Measurements from ENCODE around the gene BCKDHA. TPM values are rescaled to one million over a fixed set of nuclear protein-coding genes. Genes with fewer than 3 reads are reported as not detected.

BCKDHA gene
- total RNA-seq, 1 donor from 2014 or later, result 16.3 TPM

DNA sequence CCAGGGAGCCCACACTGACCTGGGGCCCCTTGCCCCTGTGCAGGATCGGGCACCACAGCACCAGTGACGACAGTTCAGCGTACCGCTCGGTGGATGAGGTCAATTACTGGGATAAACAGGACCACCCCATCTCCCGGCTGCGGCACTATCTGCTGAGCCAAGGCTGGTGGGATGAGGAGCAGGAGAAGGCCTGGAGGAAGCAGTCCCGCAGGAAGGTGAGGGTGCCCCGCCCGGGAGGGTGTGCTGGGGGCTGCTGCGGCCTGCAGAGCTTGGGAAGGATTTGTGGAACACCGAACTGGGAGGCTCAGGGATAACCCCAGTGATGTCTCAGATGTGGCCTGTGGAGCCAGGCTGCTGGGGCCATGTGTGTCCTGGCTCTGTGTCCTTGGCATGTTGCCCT lies 25.3 kb downstream of the BCKDHA start:
- Mint-ChIP-seq H3K36me3 (ENCODE audit: insufficient read depth) (peaks cover 11% of the 10 kb centered on the region), H3K9me3 (ENCODE audit: low read depth) (no peaks in the 10 kb centered on the region), H3K27me3 (no peaks in the 10 kb centered on the region), H3K27ac (no peak overlapping the region), H3K4me1 (ENCODE audit: low read depth) (peaks cover 8% of the 10 kb centered on the region), H3K4me3 (ENCODE audit: low read depth) (no peak overlapping the region)
- TF ChIP-seq, protein P1, sequence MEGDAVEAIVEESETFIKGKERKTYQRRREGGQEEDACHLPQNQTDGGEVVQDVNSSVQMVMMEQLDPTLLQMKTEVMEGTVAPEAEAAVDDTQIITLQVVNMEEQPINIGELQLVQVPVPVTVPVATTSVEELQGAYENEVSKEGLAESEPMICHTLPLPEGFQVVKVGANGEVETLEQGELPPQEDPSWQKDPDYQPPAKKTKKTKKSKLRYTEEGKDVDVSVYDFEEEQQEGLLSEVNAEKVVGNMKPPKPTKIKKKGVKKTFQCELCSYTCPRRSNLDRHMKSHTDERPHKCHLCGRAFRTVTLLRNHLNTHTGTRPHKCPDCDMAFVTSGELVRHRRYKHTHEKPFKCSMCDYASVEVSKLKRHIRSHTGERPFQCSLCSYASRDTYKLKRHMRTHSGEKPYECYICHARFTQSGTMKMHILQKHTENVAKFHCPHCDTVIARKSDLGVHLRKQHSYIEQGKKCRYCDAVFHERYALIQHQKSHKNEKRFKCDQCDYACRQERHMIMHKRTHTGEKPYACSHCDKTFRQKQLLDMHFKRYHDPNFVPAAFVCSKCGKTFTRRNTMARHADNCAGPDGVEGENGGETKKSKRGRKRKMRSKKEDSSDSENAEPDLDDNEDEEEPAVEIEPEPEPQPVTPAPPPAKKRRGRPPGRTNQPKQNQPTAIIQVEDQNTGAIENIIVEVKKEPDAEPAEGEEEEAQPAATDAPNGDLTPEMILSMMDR (IDR thresholded peaks at IDR 0.05; ENCODE audit: unreplicated experiment), result no peak
- DNase-seq (ENCODE audit: low spot score, unreplicated experiment), result no peak

DNA sequence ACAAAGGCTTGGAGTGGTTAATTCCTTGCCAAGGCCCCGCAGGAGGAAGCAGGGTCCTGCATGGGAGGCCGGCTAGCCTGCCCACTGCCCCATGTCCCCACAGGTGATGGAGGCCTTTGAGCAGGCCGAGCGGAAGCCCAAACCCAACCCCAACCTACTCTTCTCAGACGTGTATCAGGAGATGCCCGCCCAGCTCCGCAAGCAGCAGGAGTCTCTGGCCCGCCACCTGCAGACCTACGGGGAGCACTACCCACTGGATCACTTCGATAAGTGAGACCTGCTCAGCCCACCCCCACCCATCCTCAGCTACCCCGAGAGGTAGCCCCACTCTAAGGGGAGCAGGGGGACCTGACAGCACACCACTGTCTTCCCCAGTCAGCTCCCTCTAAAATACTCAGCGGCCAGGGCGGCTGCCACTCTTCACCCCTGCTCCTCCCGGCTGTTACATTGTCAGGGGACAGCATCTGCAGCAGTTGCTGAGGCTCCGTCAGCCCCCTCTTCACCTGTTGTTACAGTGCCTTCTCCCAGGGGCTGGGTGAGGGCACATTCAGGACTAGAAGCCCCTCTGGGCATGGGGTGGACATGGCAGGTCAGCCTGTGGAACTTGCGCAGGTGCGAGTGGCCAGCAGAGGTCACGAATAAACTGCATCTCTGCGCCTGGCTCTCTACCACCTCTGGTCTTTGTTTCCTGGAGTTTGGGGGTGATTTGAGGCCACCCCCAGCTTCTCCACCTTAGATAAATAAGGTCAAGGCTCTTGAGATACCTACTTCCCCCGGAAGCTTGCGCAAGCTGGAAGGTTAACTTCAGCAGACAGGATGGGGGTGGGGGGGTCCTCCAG lies 26.9 kb downstream of the BCKDHA start:
- Mint-ChIP-seq H3K36me3 (ENCODE audit: insufficient read depth) (peaks cover 5% of the 10 kb centered on the region), H3K4me3 (ENCODE audit: low read depth) (no peak overlapping the region), H3K9me3 (ENCODE audit: low read depth) (no peaks in the 10 kb centered on the region), H3K27me3 (no peaks in the 10 kb centered on the region), H3K27ac (no peak overlapping the region), H3K4me1 (ENCODE audit: low read depth) (peaks cover 10% of the 10 kb centered on the region)
- TF ChIP-seq, protein P1 (IDR thresholded peaks at IDR 0.05; ENCODE audit: unreplicated experiment), result no peak
- no peak for DNase-seq (ENCODE audit: low spot score, unreplicated experiment)

DNA sequence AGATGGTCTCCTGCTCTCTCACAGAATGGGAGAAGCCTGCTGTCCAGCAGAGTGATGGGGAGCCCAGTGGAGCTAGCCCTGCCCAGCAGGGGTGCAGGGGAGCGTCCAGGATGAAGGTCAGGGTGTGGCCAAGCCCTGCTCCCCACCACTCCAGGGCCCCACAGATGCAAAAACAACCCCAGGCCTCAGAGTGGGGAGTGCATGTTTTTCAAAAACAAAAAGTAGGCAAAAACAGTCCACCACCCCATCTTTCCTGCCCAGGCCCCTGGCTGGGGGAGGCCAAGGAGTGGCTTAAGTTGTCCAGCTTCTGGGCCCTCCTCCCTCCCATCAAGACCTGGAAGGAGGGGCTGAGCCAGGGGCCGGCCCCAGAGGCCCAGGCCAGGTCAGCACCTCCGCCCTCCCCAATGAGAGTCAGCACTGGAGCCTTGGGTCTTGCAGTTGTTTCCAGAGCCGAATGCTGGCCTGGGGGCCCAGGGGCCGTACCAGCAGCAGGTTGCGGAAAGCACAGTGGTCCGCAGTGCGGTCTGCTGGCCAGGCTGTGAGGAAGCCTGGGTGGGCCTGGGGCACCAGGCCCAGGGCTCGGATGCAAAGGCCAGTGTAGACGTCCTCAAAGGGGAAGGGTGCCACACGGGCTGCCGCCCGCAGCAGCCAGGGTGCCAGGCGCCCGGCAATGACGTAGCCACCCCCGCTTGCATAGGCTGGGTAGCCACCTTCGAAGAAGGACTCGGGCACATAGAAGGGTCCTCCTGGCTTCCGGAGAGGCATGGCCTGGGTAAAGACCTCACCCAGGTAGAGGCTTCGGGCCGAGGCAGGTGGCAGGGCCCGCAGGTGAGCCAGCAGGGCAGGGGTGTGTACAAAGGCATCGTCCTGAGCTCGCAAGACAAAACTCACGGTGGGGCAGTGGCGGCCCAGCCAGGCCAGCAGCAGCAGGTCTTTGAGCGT lies 27.8 kb downstream of the BCKDHA start:
- TF ChIP-seq, protein P1 (IDR thresholded peaks at IDR 0.05; ENCODE audit: unreplicated experiment), result no peak
- Mint-ChIP-seq H3K27ac (no peak overlapping the region), H3K27me3 (no peaks in the 10 kb centered on the region), H3K36me3 (ENCODE audit: insufficient read depth) (peaks cover 5% of the 10 kb centered on the region), H3K4me3 (ENCODE audit: low read depth) (peak overlapping the region; percentile 40), H3K9me3 (ENCODE audit: low read depth) (no peaks in the 10 kb centered on the region), H3K4me1 (ENCODE audit: low read depth) (peaks cover 10% of the 10 kb centered on the region)
- DNase-seq (ENCODE audit: low spot score, unreplicated experiment), result no peak

DNA sequence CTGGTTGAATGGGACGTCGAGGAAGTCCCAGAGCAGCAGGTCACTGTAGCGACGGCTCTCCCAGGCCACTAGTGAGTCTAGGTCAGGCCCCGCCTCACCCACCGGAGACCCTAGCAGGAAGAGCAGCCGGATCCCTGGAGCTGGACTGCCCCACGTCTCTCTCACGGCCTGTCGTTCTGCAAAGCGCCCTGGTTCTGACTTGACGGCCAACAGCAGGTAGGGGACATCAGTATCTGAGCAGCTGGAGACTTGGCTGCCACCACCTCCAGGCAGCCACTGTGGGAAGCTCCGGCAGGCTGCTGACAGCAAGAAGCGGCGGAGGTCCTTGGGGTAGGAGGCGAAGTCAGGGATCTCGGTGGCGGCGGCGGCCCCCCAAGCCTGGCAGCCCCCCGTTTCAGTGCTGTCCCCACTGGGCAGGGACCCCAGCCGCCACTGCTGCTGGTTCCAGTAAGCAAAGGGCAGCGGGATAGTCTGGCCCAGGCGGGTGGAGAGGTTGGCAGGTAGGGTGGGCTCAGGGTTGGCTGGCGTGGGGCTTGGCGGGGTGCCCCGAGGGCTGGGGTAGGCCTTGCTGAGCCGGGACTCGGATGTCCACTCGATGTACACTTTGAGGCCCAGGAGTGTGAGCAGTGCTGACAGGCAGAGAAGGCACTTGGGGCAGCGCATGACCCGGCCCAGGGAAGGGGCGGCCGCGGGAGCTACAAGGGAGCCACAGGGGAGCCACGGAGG lies 28.7 kb downstream of the BCKDHA start:
- Mint-ChIP-seq H3K27ac (no peak overlapping the region), H3K4me1 (ENCODE audit: low read depth) (peaks cover 10% of the 10 kb centered on the region), H3K9me3 (ENCODE audit: low read depth) (no peaks in the 10 kb centered on the region), H3K4me3 (ENCODE audit: low read depth) (peak overlapping the region; percentile 85), H3K36me3 (ENCODE audit: insufficient read depth) (peaks cover 5% of the 10 kb centered on the region), H3K27me3 (no peaks in the 10 kb centered on the region)
- no peak for DNase-seq (ENCODE audit: low spot score, unreplicated experiment)
- TF ChIP-seq, protein P1 (IDR thresholded peaks at IDR 0.05; ENCODE audit: unreplicated experiment), result no peak

Data from progenitor cell of endocrine pancreas (in vitro differentiated cells).